HG03575 (cell line): ENCODE measurements around the gene SKOR1.

Experiments used
- ATAC-seq: cut with Tn5 transposase; IDR thresholded peaks from one replicate; pipeline ENCODE4 v1.9.1; 2021; ENCODE audit not compliant: unreplicated experiment, insufficient number of reproducible peaks, low FRiP score; ENCODE audit errors: extremely low read depth

Gene SKOR1

GRCh38 chr15:67824976-67825880 is at the start of gene SKOR1:
Gene SKOR1 (plus strand): TSS chr15:67825509. CDS start chr15:67825603, 94 bp downstream.
- ATAC-seq = no peak

GRCh38 chr15:67775998-67776397 is 49.3 kb upstream of the SKOR1 start:
- ATAC-seq = no peak

- ATAC-seq = no peak
These were observed 48.7 kb upstream of the SKOR1 start for GRCh38 chr15:67776600-67776999.

- no peak for ATAC-seq
These were observed 48.2 kb upstream of the SKOR1 start for GRCh38 chr15:67777071-67777470.

- ATAC-seq = no peak
These were observed 47.5 kb upstream of the SKOR1 start for GRCh38 chr15:67777773-67778172.

- no peak for ATAC-seq
These were observed 46.3 kb upstream of the SKOR1 start for GRCh38 chr15:67778968-67779548.

GRCh38 chr15:67779549-67780111 is 45.7 kb upstream of the SKOR1 start:
- ATAC-seq = no peak

GRCh38 chr15:67781061-67781460 is 44.2 kb upstream of the SKOR1 start:
- ATAC-seq = no peak

- no peak for ATAC-seq
These were observed 43.2 kb upstream of the SKOR1 start for GRCh38 chr15:67781907-67782690.

GRCh38 chr15:67782691-67782991 is 42.7 kb upstream of the SKOR1 start:
- ATAC-seq = no peak

- no peak for ATAC-seq
These were observed 42.0 kb upstream of the SKOR1 start for GRCh38 chr15:67783303-67783702.

GRCh38 chr15:67784090-67784781 is 41.1 kb upstream of the SKOR1 start:
- ATAC-seq = peak; percentile 75

GRCh38 chr15:67784856-67785430 is 40.4 kb upstream of the SKOR1 start:
- ATAC-seq = no peak

GRCh38 chr15:67785431-67785830 is 39.9 kb upstream of the SKOR1 start:
- ATAC-seq = no peak

- no peak for ATAC-seq
These were observed 38.7 kb upstream of the SKOR1 start for GRCh38 chr15:67786646-67787045.

GRCh38 chr15:67788986-67789385 is 36.3 kb upstream of the SKOR1 start:
- no peak for ATAC-seq

- no peak for ATAC-seq
These were observed 34.5 kb upstream of the SKOR1 start for GRCh38 chr15:67790610-67791319.

GRCh38 chr15:67792250-67792942 is 32.9 kb upstream of the SKOR1 start:
- ATAC-seq = no peak
